Ishikawa (cell line): Measurements from ENCODE around the gene ZNF8.

Experiments used
- CEBPB ChIP-seq: IDR thresholded peaks from 2 replicates; pipeline ENCODE4 v1.6.1; 2012
- CREB1 ChIP-seq: IDR thresholded peaks from 2 replicates; pipeline ENCODE4 v1.6.1; 2012; ENCODE audit warnings: low read depth
- EGR1 ChIP-seq: IDR thresholded peaks from 2 replicates; pipeline ENCODE4 v1.6.1; 2012
- EP300 ChIP-seq: IDR thresholded peaks from 2 replicates; pipeline ENCODE4 v1.6.1; 2012; ENCODE audit warnings: borderline replicate concordance
- FOXM1 ChIP-seq: IDR thresholded peaks from 2 replicates; pipeline ENCODE4 v1.6.1; 2012; ENCODE audit warnings: low read depth, borderline replicate concordance
- MAX ChIP-seq: IDR thresholded peaks from 2 replicates; pipeline ENCODE4 v1.6.1; 2012
- RAD21 ChIP-seq: IDR thresholded peaks from 2 replicates; pipeline ENCODE4 v1.6.1; 2012; ENCODE audit warnings: low read depth
- REST ChIP-seq: IDR thresholded peaks from 2 replicates; pipeline ENCODE4 v1.6.1; 2012; ENCODE audit warnings: low read depth, mild to moderate bottlenecking
- TAF1 ChIP-seq: IDR thresholded peaks from 2 replicates; pipeline ENCODE4 v1.6.1; 2012; ENCODE audit warnings: low read depth, mild to moderate bottlenecking
- TCF12 ChIP-seq: IDR thresholded peaks from 2 replicates; pipeline ENCODE4 v1.6.1; 2012; ENCODE audit warnings: low read depth
- TEAD4 ChIP-seq: IDR thresholded peaks from 2 replicates; pipeline ENCODE4 v1.6.1; 2012
- YY1 ChIP-seq: IDR thresholded peaks from 2 replicates; pipeline ENCODE4 v1.6.1; 2012; ENCODE audit warnings: low read depth

GRCh38 chr19:58311345-58311865, 32.6 kb downstream of the ZNF8 start:
- no peak for TF ChIP-seq EP300
- no peak for TF ChIP-seq REST
- no peak for TF ChIP-seq TAF1
- TF ChIP-seq CEBPB = no peak
- TF ChIP-seq EGR1 = no peak
- TF ChIP-seq MAX = no peak
- TF ChIP-seq CREB1 = no peak
- no peak for TF ChIP-seq YY1
- TF ChIP-seq FOXM1 = no peak
- TF ChIP-seq RAD21 = no peak
- TF ChIP-seq TCF12 = no peak
- no peak for TF ChIP-seq TEAD4
